HepG2 (cell line): ENCODE results near the gene ADGRG1. TPM values are rescaled to one million over a fixed set of nuclear protein-coding genes. Genes with fewer than 3 reads are reported as not detected.
A peak's percentile ranks its signal among the peaks of the same experiment; 100 is the strongest.

ENCODE experiments used
- CHCHD3 ChIP-seq: sonication (generic); formaldehyde crosslinking; IDR thresholded peaks from 2 replicates; pipeline ENCODE4 v1.8.0; 2022; ENCODE audit warnings: mild to moderate bottlenecking, missing genetic modification reagents, moderate library complexity
- GATAD2A ChIP-seq: IDR thresholded peaks from 2 replicates; pipeline ENCODE4 v1.6.1; 2016
- GLMP ChIP-seq: sonication (generic); formaldehyde crosslinking; IDR thresholded peaks from 2 replicates; pipeline ENCODE4 v1.9.0; 2021; ENCODE audit warnings: missing genetic modification reagents, mild to moderate bottlenecking, borderline replicate concordance
- IRF9 ChIP-seq: sonication (generic); formaldehyde crosslinking; IDR thresholded peaks from 2 replicates; pipeline ENCODE4 v1.8.0; 2022; ENCODE audit warnings: missing genetic modification reagents, mild to moderate bottlenecking, borderline replicate concordance
- JUN ChIP-seq: sonication (generic); formaldehyde crosslinking; IDR thresholded peaks from 2 replicates; pipeline ENCODE4 v1.4.0; 2020; ENCODE audit warnings: mild to moderate bottlenecking, missing genetic modification reagents
- KDM2A ChIP-seq: sonication (generic); formaldehyde crosslinking; IDR thresholded peaks from 2 replicates; pipeline ENCODE4 v1.4.0; 2020; ENCODE audit warnings: low read depth, missing genetic modification reagents, borderline replicate concordance
- MIER3 ChIP-seq: IDR thresholded peaks from 2 replicates; pipeline ENCODE4 v1.6.1; 2016; ENCODE audit warnings: missing compliant biosample characterization, borderline replicate concordance
- NR1H2 ChIP-seq: sonication (generic); formaldehyde crosslinking; IDR thresholded peaks from 2 replicates; pipeline ENCODE4 v1.8.1; 2022; ENCODE audit warnings: low read depth, missing genetic modification reagents, borderline replicate concordance
- ONECUT2 ChIP-seq: sonication (generic); formaldehyde crosslinking; IDR thresholded peaks from 2 replicates; pipeline ENCODE4 v1.4.0; 2020; ENCODE audit warnings: missing genetic modification reagents
- ZBTB33 ChIP-seq: sonication (generic); formaldehyde crosslinking; IDR thresholded peaks from 2 replicates; pipeline ENCODE4 v1.4.0; 2020; ENCODE audit warnings: missing genetic modification reagents
- ZNF225 ChIP-seq: sonication (generic); formaldehyde crosslinking; IDR thresholded peaks from 2 replicates; pipeline ENCODE4 v1.4.0; 2020; ENCODE audit warnings: mild to moderate bottlenecking, missing genetic modification reagents
- ZNF280B ChIP-seq: sonication (generic); formaldehyde crosslinking; IDR thresholded peaks from 2 replicates; pipeline ENCODE4 v1.5.0; 2020; ENCODE audit warnings: missing genetic modification reagents, mild to moderate bottlenecking, borderline replicate concordance
- ZNF7 ChIP-seq: IDR thresholded peaks from 2 replicates; pipeline ENCODE4 v1.6.1; 2016; ENCODE audit warnings: missing biosample characterization, missing genetic modification reagents
- ZNF724P ChIP-seq: sonication (generic); formaldehyde crosslinking; IDR thresholded peaks from 2 replicates; pipeline ENCODE4 v1.8.0; 2022; ENCODE audit warnings: missing genetic modification reagents, borderline replicate concordance
- ZNF879 ChIP-seq: sonication (generic); formaldehyde crosslinking; IDR thresholded peaks from 2 replicates; pipeline ENCODE4 v1.8.1; 2023; ENCODE audit warnings: missing genetic modification reagents
- polyA plus RNA-seq, 8 experiments: library from polyadenylated mRNA; depleted of rRNA in 3 of 8; stranded (reverse) in 7 of 8; unstranded in 1 of 8; fragments of >200 nt; fragmentation: Illumina TruSeq in 4 of 8; extraction: Trizol in 4 of 8; gene quantifications; 2 replicates each; pipeline versions ENCODE4 v1.2.1 to v1.2.3, GENCODE V29; 2011 to 2016; ENCODE audit warnings: low read depth in 4 of 8, missing spikeins in 1 of 8, mixed read lengths in 1 of 8; ENCODE audit not compliant: insufficient read depth in 1 of 8
- total RNA-seq, 5 experiments: library from RNA; depleted of rRNA; stranded (reverse); fragments of >200 nt; fragmentation: Illumina TruSeq; extraction: Trizol; gene quantifications; 2 replicates each; pipeline ENCODE4 v1.2.3, GENCODE V29; 2016; ENCODE audit warnings: low read depth in 1 of 5
- TF ChIP-seq, protein P1 (sequence below): sonication (generic); formaldehyde crosslinking; IDR thresholded peaks from 2 replicates; pipeline ENCODE4 v1.8.1; 2023; ENCODE audit warnings: mild to moderate bottlenecking, missing genetic modification reagents
- TF ChIP-seq, protein P2 (sequence below): sonication (generic); formaldehyde crosslinking; IDR thresholded peaks from 2 replicates; pipeline ENCODE4 v1.4.0; 2020; ENCODE audit warnings: missing genetic modification reagents
- TF ChIP-seq, protein P3 (sequence below): sonication (generic); formaldehyde crosslinking; IDR thresholded peaks from 2 replicates; pipeline ENCODE4 v1.5.0; 2020; ENCODE audit warnings: mild to moderate bottlenecking, low read depth, missing genetic modification reagents, borderline replicate concordance

ADGRG1 gene
- total and polyA plus RNA-seq, 2 of the 13 experiments (the other 11 are each of a cell fraction or from before 2014, with no cell fraction given): 2.7 to 5.9 TPM

DNA sequence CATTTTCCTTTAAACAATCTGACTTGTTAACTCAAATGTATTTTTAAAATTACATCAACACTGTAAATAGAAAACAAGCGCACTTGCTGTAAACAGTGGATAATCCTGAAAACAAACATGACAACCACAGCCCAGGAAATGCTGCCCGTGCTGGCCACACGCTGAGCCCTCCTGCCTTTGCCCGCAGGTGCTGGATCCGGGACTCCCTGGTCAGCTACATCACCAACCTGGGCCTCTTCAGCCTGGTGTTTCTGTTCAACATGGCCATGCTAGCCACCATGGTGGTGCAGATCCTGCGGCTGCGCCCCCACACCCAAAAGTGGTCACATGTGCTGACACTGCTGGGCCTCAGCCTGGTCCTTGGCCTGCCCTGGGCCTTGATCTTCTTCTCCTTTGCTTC is 33.1 kb downstream of the ADGRG1 start (continued):
- no peak for TF ChIP-seq IRF9 (CRISPR knock-in tag)
- TF ChIP-seq GATAD2A: 0 out of 2 replicates have a peak, but pooled peaks have one; percentile 12
- TF ChIP-seq ZNF724P (CRISPR knock-in tag): no peak
- TF ChIP-seq, protein P1, sequence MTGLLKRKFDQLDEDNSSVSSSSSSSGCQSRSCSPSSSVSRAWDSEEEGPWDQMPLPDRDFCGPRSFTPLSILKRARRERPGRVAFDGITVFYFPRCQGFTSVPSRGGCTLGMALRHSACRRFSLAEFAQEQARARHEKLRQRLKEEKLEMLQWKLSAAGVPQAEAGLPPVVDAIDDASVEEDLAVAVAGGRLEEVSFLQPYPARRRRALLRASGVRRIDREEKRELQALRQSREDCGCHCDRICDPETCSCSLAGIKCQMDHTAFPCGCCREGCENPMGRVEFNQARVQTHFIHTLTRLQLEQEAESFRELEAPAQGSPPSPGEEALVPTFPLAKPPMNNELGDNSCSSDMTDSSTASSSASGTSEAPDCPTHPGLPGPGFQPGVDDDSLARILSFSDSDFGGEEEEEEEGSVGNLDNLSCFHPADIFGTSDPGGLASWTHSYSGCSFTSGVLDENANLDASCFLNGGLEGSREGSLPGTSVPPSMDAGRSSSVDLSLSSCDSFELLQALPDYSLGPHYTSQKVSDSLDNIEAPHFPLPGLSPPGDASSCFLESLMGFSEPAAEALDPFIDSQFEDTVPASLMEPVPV (CRISPR knock-in tag): 0 out of 2 replicates have a peak, but pooled peaks have one; percentile 31
- no peak for TF ChIP-seq ZNF225 (CRISPR knock-in tag)
- TF ChIP-seq CHCHD3 (CRISPR knock-in tag): no peak
- TF ChIP-seq NR1H2 (CRISPR knock-in tag): no peak
- 0 out of 2 replicates have a peak, but pooled peaks have one; percentile 32 for TF ChIP-seq KDM2A (CRISPR knock-in tag)
- TF ChIP-seq, protein P2, sequence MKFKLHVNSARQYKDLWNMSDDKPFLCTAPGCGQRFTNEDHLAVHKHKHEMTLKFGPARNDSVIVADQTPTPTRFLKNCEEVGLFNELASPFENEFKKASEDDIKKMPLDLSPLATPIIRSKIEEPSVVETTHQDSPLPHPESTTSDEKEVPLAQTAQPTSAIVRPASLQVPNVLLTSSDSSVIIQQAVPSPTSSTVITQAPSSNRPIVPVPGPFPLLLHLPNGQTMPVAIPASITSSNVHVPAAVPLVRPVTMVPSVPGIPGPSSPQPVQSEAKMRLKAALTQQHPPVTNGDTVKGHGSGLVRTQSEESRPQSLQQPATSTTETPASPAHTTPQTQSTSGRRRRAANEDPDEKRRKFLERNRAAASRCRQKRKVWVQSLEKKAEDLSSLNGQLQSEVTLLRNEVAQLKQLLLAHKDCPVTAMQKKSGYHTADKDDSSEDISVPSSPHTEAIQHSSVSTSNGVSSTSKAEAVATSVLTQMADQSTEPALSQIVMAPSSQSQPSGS (CRISPR knock-in tag): no peak
- TF ChIP-seq ZNF7: no peak
- no peak for TF ChIP-seq GLMP
- no peak for TF ChIP-seq ZNF879 (CRISPR knock-in tag)
- no peak for TF ChIP-seq JUN
- no peak for TF ChIP-seq ZBTB33 (CRISPR knock-in tag)
- no peak for TF ChIP-seq ONECUT2 (CRISPR knock-in tag)
- TF ChIP-seq, protein P3, sequence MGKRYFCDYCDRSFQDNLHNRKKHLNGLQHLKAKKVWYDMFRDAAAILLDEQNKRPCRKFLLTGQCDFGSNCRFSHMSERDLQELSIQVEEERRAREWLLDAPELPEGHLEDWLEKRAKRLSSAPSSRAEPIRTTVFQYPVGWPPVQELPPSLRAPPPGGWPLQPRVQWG (CRISPR knock-in tag): no peak
- 0 out of 2 replicates have a peak, but pooled peaks have one; percentile 14 for TF ChIP-seq ZNF280B (CRISPR knock-in tag)
- peak; percentile 19; the same call in 1 of the 2 replicates for TF ChIP-seq MIER3 (CRISPR knock-in tag)
